Stimulated activated CD8-positive, alpha-beta memory T cell treated with anti-CD3 and anti-CD28 coated beads, Interleukin-15, amount 100 ng/mL, for 24 hours (primary cell): Measurements from ENCODE around the gene HCN2.
"Not testable (repeated sequence)": the region's sequence is repeated elsewhere in the genome, so short reads cannot be mapped to it uniquely, and the experiment has no call there.

Experiments used
- DNase-seq: peaks from one replicate; pipeline ENCODE4 v3.0.0-alpha.2; 2020; ENCODE audit warnings: low read depth

HCN2 gene

DNA sequence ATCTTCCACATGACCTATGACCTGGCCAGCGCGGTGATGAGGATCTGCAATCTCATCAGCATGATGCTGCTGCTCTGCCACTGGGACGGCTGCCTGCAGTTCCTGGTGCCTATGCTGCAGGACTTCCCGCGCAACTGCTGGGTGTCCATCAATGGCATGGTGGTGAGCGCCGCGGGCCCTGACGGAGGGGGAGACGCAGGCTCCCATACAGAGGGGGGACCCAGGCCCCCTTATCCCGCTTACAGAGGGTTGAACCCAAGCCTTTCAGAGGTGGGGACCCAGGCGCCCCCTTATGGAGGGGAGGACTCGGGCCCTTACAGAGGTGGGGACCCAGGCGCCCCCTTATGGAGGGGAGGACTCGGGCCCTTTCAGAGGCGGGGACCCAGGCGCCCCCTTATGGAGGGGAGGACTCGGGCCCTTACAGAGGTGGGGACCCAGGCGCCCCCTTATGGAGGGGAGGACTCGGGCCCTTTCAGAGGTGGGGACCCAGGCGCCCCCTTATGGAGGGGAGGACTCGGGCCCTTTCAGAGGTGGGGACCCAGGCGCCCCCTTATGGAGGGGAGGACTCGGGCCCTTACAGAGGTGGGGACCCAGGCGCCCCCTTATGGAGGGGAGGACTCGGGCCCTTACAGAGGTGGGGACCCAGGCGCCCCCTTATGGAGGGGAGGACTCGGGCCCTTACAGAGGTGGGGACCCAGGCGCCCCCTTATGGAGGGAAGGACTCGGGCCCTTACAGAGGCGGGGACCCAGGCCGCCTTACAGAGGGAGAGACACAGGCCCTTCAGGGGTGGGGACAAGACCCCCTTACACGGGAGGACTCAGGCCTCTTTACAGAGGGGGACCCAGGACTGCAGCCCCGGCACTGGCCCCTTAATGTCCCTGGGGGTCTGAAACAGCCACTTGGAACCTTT is 15.6 kb downstream of the HCN2 start:
- DNase-seq, result not testable (repeated sequence)

- no peak for DNase-seq
These were observed 17.8 kb downstream of the HCN2 start for GRCh38 chr19:607301-608154.

DNA sequence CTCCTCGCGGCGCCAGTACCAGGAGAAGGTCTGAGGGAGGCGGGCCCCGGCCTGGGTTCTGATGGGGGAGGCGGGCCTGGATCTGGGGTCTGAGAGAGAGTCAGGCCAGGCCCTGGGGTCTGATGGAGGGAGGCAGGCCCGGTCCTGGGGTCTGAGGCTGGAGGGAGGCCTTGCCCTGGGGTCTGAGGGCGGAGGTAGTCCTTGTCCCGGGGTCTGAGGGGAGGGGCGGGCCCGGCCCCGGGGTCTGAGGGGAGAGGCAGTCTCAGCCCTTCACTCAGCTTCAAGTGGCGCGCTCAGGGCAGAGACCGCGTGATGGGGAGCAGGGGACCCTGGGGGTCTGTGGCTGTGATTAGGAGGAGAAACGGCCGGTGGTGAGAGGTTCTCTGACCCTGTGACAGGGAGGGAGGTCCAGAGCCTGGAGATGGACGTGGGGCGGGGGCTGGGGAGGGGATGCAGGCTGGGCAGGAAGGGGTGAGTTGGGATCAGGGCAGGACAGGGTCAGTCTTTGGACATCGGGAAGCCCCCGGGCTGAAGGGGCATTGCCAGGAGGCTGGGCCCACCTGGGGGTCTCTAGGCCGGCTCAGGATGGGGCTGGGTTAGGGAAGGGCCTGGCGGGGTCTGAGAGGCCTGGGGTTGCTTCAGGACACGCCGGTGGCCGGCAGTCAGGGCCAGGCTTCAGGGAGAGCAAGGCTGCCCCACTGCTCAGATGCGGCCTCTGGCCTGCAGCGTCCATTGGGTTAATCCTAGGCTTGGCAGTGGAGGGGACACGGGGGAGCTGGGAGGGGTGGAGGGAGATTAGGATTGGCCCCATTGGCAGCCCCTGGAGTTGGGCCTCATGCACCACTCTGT is 18.7 kb downstream of the HCN2 start:
- no peak for DNase-seq

DNA sequence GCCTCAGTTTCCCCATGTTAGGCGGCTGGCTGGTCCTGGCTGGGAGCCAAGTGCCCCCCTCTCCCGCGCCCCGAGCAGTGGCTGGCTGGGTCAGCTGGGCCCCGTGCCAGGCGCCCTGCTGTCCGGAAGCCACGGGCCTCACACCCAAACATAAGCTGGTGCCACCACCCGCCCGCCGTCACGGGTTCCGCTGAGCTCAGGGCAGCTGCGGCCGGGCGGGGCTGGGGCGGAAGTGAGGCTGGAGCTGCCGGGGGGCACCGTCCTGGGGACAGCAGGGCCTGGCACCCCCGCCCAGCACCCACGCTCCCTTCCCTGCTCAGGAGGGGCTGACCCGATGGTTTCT is 19.3 kb downstream of the HCN2 start:
- DNase-seq, result no peak

- no peak for DNase-seq
These were observed 20.6 kb downstream of the HCN2 start for GRCh38 chr19:610071-610800.

GRCh38 chr19:610801-611480 is 21.3 kb downstream of the HCN2 start:
- no peak for DNase-seq

GRCh38 chr19:611481-611868 is 21.8 kb downstream of the HCN2 start:
- DNase-seq, result no peak

- no peak for DNase-seq
These were observed 23.3 kb downstream of the HCN2 start for GRCh38 chr19:612941-613340.

GRCh38 chr19:613732-614567 is 24.3 kb downstream of the HCN2 start:
- no peak for DNase-seq

DNA sequence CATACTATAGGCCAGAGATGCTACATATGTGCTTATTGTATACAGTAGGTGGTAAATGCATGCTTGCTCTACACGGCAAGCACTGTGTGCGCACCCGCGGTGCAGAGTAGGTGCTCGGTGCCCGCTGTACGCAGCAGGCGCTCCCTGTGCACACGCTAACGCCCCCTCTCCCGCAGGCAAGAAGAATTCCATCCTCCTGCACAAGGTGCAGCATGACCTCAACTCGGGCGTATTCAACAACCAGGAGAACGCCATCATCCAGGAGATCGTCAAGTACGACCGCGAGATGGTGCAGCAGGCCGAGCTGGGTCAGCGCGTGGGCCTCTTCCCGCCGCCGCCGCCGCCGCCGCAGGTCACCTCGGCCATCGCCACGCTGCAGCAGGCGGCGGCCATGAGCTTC is 25.9 kb downstream of the HCN2 start:
- no peak for DNase-seq

GRCh38 chr19:616062-616700 is 26.5 kb downstream of the HCN2 start:
- DNase-seq, result no peak

GRCh38 chr19:616747-617526 is 27.3 kb downstream of the HCN2 start:
- no peak for DNase-seq

- no peak for DNase-seq
These were observed 28.0 kb downstream of the HCN2 start for GRCh38 chr19:617551-618246.

DNA sequence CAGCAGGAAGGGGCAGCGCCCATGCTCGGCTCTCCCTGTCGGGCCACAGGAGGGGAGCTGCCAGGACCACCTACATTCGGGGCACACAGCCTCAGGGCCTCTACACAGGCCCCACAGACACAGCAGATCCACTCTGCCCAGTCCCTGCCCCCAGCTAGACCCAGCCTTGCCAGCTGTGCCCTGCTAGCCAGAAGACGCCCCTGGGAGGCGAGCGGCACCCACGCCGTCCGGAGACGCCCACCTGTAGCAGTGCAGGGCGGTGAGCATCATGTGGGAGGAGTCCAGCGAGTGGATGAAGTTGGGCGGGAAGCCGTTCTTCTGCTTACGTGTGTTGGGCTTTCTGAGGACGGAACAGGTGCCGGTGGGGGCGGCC is 28.6 kb downstream of the HCN2 start:
- no peak for DNase-seq

DNA sequence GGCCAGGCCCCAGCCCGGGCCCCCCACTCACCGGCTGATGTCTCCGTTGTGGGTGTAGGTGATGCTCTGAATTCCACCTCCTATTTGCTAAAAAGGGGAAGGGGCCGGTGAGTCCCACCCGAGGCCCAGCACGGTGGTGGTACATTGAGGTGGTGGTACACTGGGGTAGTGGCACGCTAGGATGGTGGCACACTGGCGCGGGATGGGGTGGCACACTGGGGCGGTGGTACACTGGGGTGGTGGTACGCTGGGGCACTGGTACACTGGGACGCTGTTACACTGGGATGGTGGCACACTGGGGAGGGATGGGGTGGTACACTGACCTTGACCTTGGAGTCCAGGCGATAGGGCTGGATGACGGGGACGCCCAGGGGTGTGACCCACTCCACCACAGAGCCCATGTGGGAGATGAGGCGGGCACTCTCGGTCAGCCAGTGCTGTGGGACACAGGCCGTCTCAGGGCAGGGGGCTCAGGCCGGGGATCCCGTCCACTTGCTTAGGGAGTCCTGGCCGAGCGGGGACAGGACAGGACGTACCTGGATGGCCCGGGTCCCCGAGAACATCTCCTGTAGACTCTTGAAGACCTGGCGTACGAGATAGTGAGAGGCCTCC is 29.1 kb downstream of the HCN2 start:
- no peak for DNase-seq

GRCh38 chr19:619286-620002 is 29.8 kb downstream of the HCN2 start:
- DNase-seq, result no peak
